Kidney epithelial cell (primary cell): ENCODE data around the gene EPHB2. TPM values are rescaled to one million over a fixed set of nuclear protein-coding genes. Genes with fewer than 3 reads are reported as not detected.

ENCODE experiments used
- DNase-seq: peaks from one replicate; pipeline ENCODE4 v3.0.0-alpha.2; 2010; ENCODE audit warnings: low read depth
- H3K27me3 ChIP-seq: 2 replicates; pipeline ENCODE4 v1.6.0; 2011; ENCODE audit warnings: low read length; ENCODE audit not compliant: control insufficient read depth, insufficient read depth
- H3K36me3 ChIP-seq: 2 replicates; pipeline ENCODE4 v1.5.1; 2011; ENCODE audit warnings: low read length; ENCODE audit not compliant: control insufficient read depth, insufficient read depth
- H3K4me3 ChIP-seq: 2 replicates; pipeline ENCODE4 v1.5.1; 2011; ENCODE audit warnings: low read depth, mild to moderate bottlenecking, control low read depth, low read length
- CTCF ChIP-seq: IDR thresholded peaks from 2 replicates; pipeline ENCODE4 v1.5.1; 2011; ENCODE audit warnings: mild to moderate bottlenecking, moderate library complexity, low read length, control low read depth, inconsistent platforms; ENCODE audit not compliant: insufficient read depth, poor library complexity, severe bottlenecking
- total RNA-seq: library from RNA; depleted of rRNA; stranded (reverse); fragments of >200 nt; gene quantifications from 2 replicates; pipeline ENCODE4 v1.2.3, GENCODE V29; 2015

EPHB2 gene
- total RNA-seq, 1 donor from 2014 or later, result 111 TPM

GRCh38 chr1:22778862-22779520 lies 68.4 kb downstream of the EPHB2 start:
- TF ChIP-seq CTCF, result no peak
- H3K27me3 ChIP-seq, result no peaks in the 10 kb centered on the region
- no peak for DNase-seq
- peaks cover 4% of the 10 kb centered on the region for H3K36me3 ChIP-seq
- H3K4me3 ChIP-seq, result no peak overlapping the region

GRCh38 chr1:22780696-22781095 lies 70.1 kb downstream of the EPHB2 start:
- H3K27me3 ChIP-seq, result no peaks in the 10 kb centered on the region
- H3K4me3 ChIP-seq, result no peak overlapping the region
- TF ChIP-seq CTCF, result no peak
- DNase-seq, result no peak
- peaks cover 5% of the 10 kb centered on the region for H3K36me3 ChIP-seq

- H3K36me3 ChIP-seq, result peaks cover 5% of the 10 kb centered on the region
- no peak for TF ChIP-seq CTCF
- DNase-seq, result no peak
- H3K27me3 ChIP-seq, result no peaks in the 10 kb centered on the region
- H3K4me3 ChIP-seq, result no peak overlapping the region
Measured at GRCh38 chr1:22781483-22781882, 70.8 kb downstream of the EPHB2 start.

GRCh38 chr1:22782406-22782805 lies 71.8 kb downstream of the EPHB2 start:
- DNase-seq, result no peak
- H3K27me3 ChIP-seq, result no peaks in the 10 kb centered on the region
- TF ChIP-seq CTCF, result no peak
- no peak overlapping the region for H3K4me3 ChIP-seq
- H3K36me3 ChIP-seq, result peaks cover 5% of the 10 kb centered on the region

- no peak for DNase-seq
- no peak overlapping the region for H3K4me3 ChIP-seq
- H3K36me3 ChIP-seq, result peaks cover 5% of the 10 kb centered on the region
- TF ChIP-seq CTCF, result no peak
- H3K27me3 ChIP-seq, result no peaks in the 10 kb centered on the region
Measured at GRCh38 chr1:22784317-22784716, 73.7 kb downstream of the EPHB2 start.

- no peak for DNase-seq
- Histone ChIP-seq H3K36me3 (peaks cover 2% of the 10 kb centered on the region), H3K27me3 (no peaks in the 10 kb centered on the region), H3K4me3 (no peak overlapping the region)
- TF ChIP-seq CTCF, result no peak
Measured at GRCh38 chr1:22784737-22785136, 74.1 kb downstream of the EPHB2 start.
